CD14-positive monocyte (primary cell): Measurements from ENCODE around the gene RPRM. TPM values are rescaled to one million over a fixed set of nuclear protein-coding genes. Genes with fewer than 3 reads are reported as not detected.
A peak's percentile ranks its signal among the peaks of the same experiment; 100 is the strongest.

Experiments
- DNase-seq, 3 donors: peaks; one replicate each; pipeline ENCODE4 v3.0.0-alpha.2; 2011 to 2022
- H2AFZ ChIP-seq: 2 replicates; pipeline ENCODE4 v1.6.0; 2012; ENCODE audit warnings: mild to moderate bottlenecking, low read depth, low read length, inconsistent platforms; ENCODE audit not compliant: insufficient read depth, poor library complexity, severe bottlenecking
- H3K27ac ChIP-seq, 2 donors: 1 replicate in 1 of 2; 2 replicates in 1 of 2; pipeline ENCODE4 v1.5.1; 2012 to 2013; ENCODE audit warnings: low read length in 2 of 2, control low read depth in 1 of 2, inconsistent platforms in 1 of 2, low read depth in 1 of 2, mild to moderate bottlenecking in 1 of 2
- H3K27me3 ChIP-seq, 2 donors: one replicate each; pipeline versions ENCODE4 v1.6.0 to v1.6.1; 2011 to 2013; ENCODE audit warnings: low read length in 2 of 2; ENCODE audit not compliant: control insufficient read depth in 2 of 2, insufficient read depth in 2 of 2
- H3K36me3 ChIP-seq, 2 donors: replicated peaks in 1 of 2; 1 replicate in 1 of 2; 2 replicates in 1 of 2; pipeline versions ENCODE4 v1.5.1 to v1.6.1; 2012 to 2013; ENCODE audit warnings: low read length in 2 of 2, control low read depth in 1 of 2, inconsistent platforms in 1 of 2, mild to moderate bottlenecking in 1 of 2; ENCODE audit not compliant: insufficient read depth in 2 of 2, control insufficient read depth in 1 of 2
- H3K4me1 ChIP-seq, 2 donors: 1 replicate in 1 of 2; 2 replicates in 1 of 2; pipeline versions ENCODE4 v1.5.1 to v1.6.1; 2012 to 2013; ENCODE audit warnings: low read length in 2 of 2, control low read depth in 1 of 2, inconsistent platforms in 1 of 2, mild to moderate bottlenecking in 1 of 2, moderate library complexity in 1 of 2; ENCODE audit not compliant: insufficient read depth in 2 of 2, control insufficient read depth in 1 of 2
- H3K4me2 ChIP-seq: replicated peaks from 2 replicates; pipeline ENCODE3; 2012; ENCODE audit warnings: low read length, moderate library complexity, mild to moderate bottlenecking; ENCODE audit not compliant: poor library complexity, severe bottlenecking; ENCODE audit errors: extremely low read depth
- H3K4me3 ChIP-seq, 3 experiments: fragments of 200-600 bp in 1 of 3; sonication (generic) in 1 of 3; replicated peaks in 1 of 3; 1 replicate in 2 of 3; 2 replicates in 1 of 3; pipeline ENCODE4 v1.5.1; 2011 to 2013; ENCODE audit warnings: low read length in 3 of 3, mild to moderate bottlenecking in 3 of 3, control low read depth in 2 of 3, low read depth in 2 of 3, inconsistent platforms in 1 of 3, moderate library complexity in 1 of 3
- H3K79me2 ChIP-seq: 2 replicates; pipeline ENCODE4 v1.6.0; 2012; ENCODE audit warnings: mild to moderate bottlenecking, control low read depth, inconsistent platforms, low read length, moderate library complexity; ENCODE audit not compliant: insufficient read depth
- H3K9ac ChIP-seq: 2 replicates; pipeline ENCODE4 v1.6.0; 2017; ENCODE audit warnings: low read length, mild to moderate bottlenecking; ENCODE audit not compliant: insufficient read depth, poor library complexity, severe bottlenecking
- H3K9me3 ChIP-seq, 2 donors: replicated peaks in 1 of 2; 1 replicate in 1 of 2; 2 replicates in 1 of 2; pipeline versions ENCODE4 v1.5.1 to v1.6.1; 2012 to 2013; ENCODE audit warnings: low read length in 2 of 2, control low read depth in 1 of 2; ENCODE audit not compliant: control insufficient read depth in 1 of 2, insufficient read depth in 1 of 2
- H4K20me1 ChIP-seq: 2 replicates; pipeline ENCODE4 v1.6.0; 2012; ENCODE audit warnings: mild to moderate bottlenecking, low read length, control low read depth, moderate library complexity; ENCODE audit not compliant: insufficient read depth
- H3K27ac Mint-ChIP-seq, 7 donors: one replicate each; pipeline ENCODE4 v1.8.0; 2020; ENCODE audit warnings: mild to moderate bottlenecking in 7 of 7, mixed read lengths in 7 of 7, moderate library complexity in 6 of 7, inconsistent platforms in 2 of 7
- H3K27me3 Mint-ChIP-seq, 3 donors: one replicate each; pipeline ENCODE4 v1.8.0; 2021 to 2022; ENCODE audit warnings: low read depth in 3 of 3, mild to moderate bottlenecking in 3 of 3, mixed read lengths in 3 of 3, moderate library complexity in 3 of 3, inconsistent platforms in 1 of 3
- H3K36me3 Mint-ChIP-seq, 2 donors: one replicate each; pipeline ENCODE4 v1.8.0; 2020; ENCODE audit warnings: mixed read lengths in 2 of 2, inconsistent platforms in 1 of 2, mild to moderate bottlenecking in 1 of 2
- H3K4me1 Mint-ChIP-seq: one replicate; pipeline ENCODE4 v1.8.0; 2020; ENCODE audit warnings: mild to moderate bottlenecking, mixed read lengths
- H3K4me3 Mint-ChIP-seq, 2 donors: one replicate each; pipeline ENCODE4 v1.8.0; 2020; ENCODE audit warnings: mild to moderate bottlenecking in 2 of 2, mixed read lengths in 2 of 2, moderate library complexity in 1 of 2
- H3K9me3 Mint-ChIP-seq, 7 donors: one replicate each; pipeline ENCODE4 v1.8.0; 2020 to 2022; ENCODE audit warnings: mixed read lengths in 7 of 7, mild to moderate bottlenecking in 6 of 7, moderate library complexity in 6 of 7, inconsistent platforms in 2 of 7
- CTCF ChIP-seq: fragments of 200-600 bp; IDR thresholded peaks from one replicate; pipeline ENCODE4 v1.8.0; 2022; ENCODE audit warnings: antibody characterized with exemption, mild to moderate bottlenecking
- WGBS: methylation state at CpG from one replicate; pipeline ENCODE4 v1.1.5; 2013; ENCODE audit warnings: missing lambda C conversion rate; ENCODE audit not compliant: insufficient coverage; 5-methylcytosine and 5-hydroxymethylcytosine counted together
- intact Hi-C, 2 donors: fragments of 100-400 bp; cut with micrococcal nuclease; formaldehyde crosslinking; loops; one replicate each; pipeline versions ENCODE4 v1.15.0 to v1.15.1; 2023
- polyA minus RNA-seq: library from RNA; depleted of rRNA, polyadenylated mRNA; stranded (reverse); fragments of >200 nt; gene quantifications from 2 replicates; pipeline ENCODE4 v1.2.3, GENCODE V29; 2012
- polyA plus RNA-seq, 3 donors: library from polyadenylated mRNA; depleted of rRNA in 1 of 3; unstranded in 2 of 3; stranded (reverse) in 1 of 3; fragments of 300-500 nt in 2 of 3; fragments of >200 nt in 1 of 3; fragmentation: Illumina TruSeq in 2 of 3; gene quantifications; 1 replicate in 2 of 3; 2 replicates in 1 of 3; pipeline ENCODE4 v1.2.3, GENCODE V29; 2012 to 2021
- total RNA-seq, 12 experiments: library from RNA in 1 of 12; stranded (reverse) in 1 of 12; fragments of 120-200 nt in 1 of 12; gene quantifications; one replicate each; pipeline ENCODE4 v1.2.4 and lab custom pipeline; 2013 to 2026; ENCODE audit warnings: mixed read lengths in 6 of 12, inconsistent platforms in 1 of 12

RPRM gene
- not detected for total RNA-seq (2013)
- not detected for polyA plus RNA-seq
- not detected in 2 replicates for polyA minus RNA-seq
- total RNA-seq (lab: John Stamatoyannopoulos, UW), result 0 to 0.11 (median 0) reads per million in 11 experiments

- H3K27ac Mint-ChIP-seq, result peak within 1 kb of the TSS in 2 of 7 donors; percentile 15 to 22
Observed at GRCh38 chr2:153478289-153479261, at the start of gene RPRM. Gene RPRM, minus strand, starts transcription at chr2:153478762. Its CDS starts 197 bp downstream, at chr2:153478565.

More at GRCh38 chr2:153478289-153479261, at the start of gene RPRM:
- peaks cover 0 to 19% (median 14%) of the 10 kb centered on the region in 7 donors for H3K9me3 Mint-ChIP-seq
- H3K4me2 ChIP-seq, result peak within 1 kb of the TSS; percentile 87
- H3K27ac ChIP-seq, result no peak within 1 kb of the TSS
- H3K9ac ChIP-seq, result peak within 1 kb of the TSS; percentile 19
- H3K4me3 ChIP-seq, result peak within 1 kb of the TSS; percentile 4 to 72 (median 29)
- intact Hi-C loops, result no loop called here
- WGBS, result 1% methylated on average over 92 of the region's 93 CpGs
- DNase-seq, result peak in 2 of 3 donors; percentile 6 to 31
- H3K4me3 Mint-ChIP-seq, result peak within 1 kb of the TSS; percentile 70 to 90
- H3K36me3 ChIP-seq, result no peaks in the 10 kb centered on the region
- peaks cover 9 to 15% of the 10 kb centered on the region in 2 donors for H3K4me1 ChIP-seq
- no peaks in the 10 kb centered on the region for H3K79me2 ChIP-seq
- H3K36me3 Mint-ChIP-seq, result peaks cover 3 to 4% of the 10 kb centered on the region in 2 donors
- H3K9me3 ChIP-seq, result peaks cover 0 to 18% of the 10 kb centered on the region in 2 donors
- peak within 1 kb of the TSS; percentile 76 for H2AFZ ChIP-seq
- peak; percentile 77 for TF ChIP-seq CTCF
- peaks cover 51 to 60% (median 53%) of the 10 kb centered on the region in 3 donors for H3K27me3 Mint-ChIP-seq
- no peaks in the 10 kb centered on the region for H4K20me1 ChIP-seq
- peaks cover 44 to 63% of the 10 kb centered on the region in 2 donors for H3K27me3 ChIP-seq
- peaks cover 19% of the 10 kb centered on the region for H3K4me1 Mint-ChIP-seq
